K562 (cell line): ENCODE data around the gene NEU1. TPM values are rescaled to one million over a fixed set of nuclear protein-coding genes. Genes with fewer than 3 reads are reported as not detected.

Source experiments
- EGR1 ChIP-seq: fragments of 450-650 bp; conservative IDR thresholded peaks from 2 replicates; pipeline ENCODE4 v1.6.1; 2017; ENCODE audit warnings: mild to moderate bottlenecking
- FOXP1 ChIP-seq: sonication (generic); formaldehyde crosslinking; IDR thresholded peaks from 2 replicates; pipeline ENCODE4 v1.8.0; 2022; ENCODE audit warnings: mild to moderate bottlenecking, missing genetic modification reagents
- HDAC8 ChIP-seq: fragments of 450-650 bp; IDR thresholded peaks from 2 replicates; pipeline ENCODE4 v1.6.1; 2016; ENCODE audit warnings: mild to moderate bottlenecking, missing genetic modification characterization, moderate library complexity, missing compliant biosample characterization
- KHSRP ChIP-seq: fragments of 450-650 bp; IDR thresholded peaks from 2 replicates; pipeline ENCODE4 v1.6.1; 2017
- MAFK ChIP-seq: IDR thresholded peaks from 2 replicates; pipeline ENCODE4 v1.6.1; 2011; ENCODE audit warnings: low read length, improper control_type of control experiment
- MEF2A ChIP-seq: IDR thresholded peaks from 2 replicates; pipeline ENCODE4 v1.6.1; 2011; ENCODE audit warnings: low read depth, mild to moderate bottlenecking, low read length, moderate library complexity; ENCODE audit not compliant: control insufficient read depth
- MIER1 ChIP-seq: fragments of 450-650 bp; IDR thresholded peaks from 2 replicates; pipeline ENCODE4 v1.6.1; 2016; ENCODE audit warnings: antibody characterized with exemption, mild to moderate bottlenecking, low read depth
- NFIC ChIP-seq: fragments of 450-650 bp; IDR thresholded peaks from 2 replicates; pipeline ENCODE4 v1.6.1; 2017; ENCODE audit warnings: mild to moderate bottlenecking, inconsistent platforms
- SLC30A9 ChIP-seq: fragments of 250-450 bp; sonication (Bioruptor Pico); IDR thresholded peaks from 2 replicates; pipeline ENCODE4 v1.8.0; 2022; ENCODE audit warnings: mild to moderate bottlenecking, moderate library complexity
- SMAD3 ChIP-seq: fragments of 450-650 bp; formaldehyde crosslinking; conservative IDR thresholded peaks from 2 replicates; pipeline ENCODE4 v1.4.0; 2020; ENCODE audit warnings: mild to moderate bottlenecking
- SOX6 ChIP-seq: fragments of 450-650 bp; IDR thresholded peaks from 2 replicates; pipeline ENCODE4 v1.6.1; 2014; ENCODE audit warnings: mild to moderate bottlenecking
- TAF9B ChIP-seq: fragments of 450-650 bp; IDR thresholded peaks from 2 replicates; pipeline ENCODE4 v1.6.1; 2018; ENCODE audit warnings: mild to moderate bottlenecking; ENCODE audit not compliant: partially characterized antibody
- TRIM25 ChIP-seq: fragments of 450-650 bp; IDR thresholded peaks from 2 replicates; pipeline ENCODE4 v1.7.0; 2016; ENCODE audit warnings: borderline replicate concordance
- ZNF197 ChIP-seq: fragments of 200-800 bp; sonication (Bioruptor generic); IDR thresholded peaks from 2 replicates; pipeline ENCODE4 v1.6.1; 2016; ENCODE audit warnings: low read depth, missing genetic modification characterization, missing compliant biosample characterization
- ZNF347 ChIP-seq: fragments of 450-650 bp; formaldehyde crosslinking; IDR thresholded peaks from 2 replicates; pipeline ENCODE4 v1.4.0; 2020; ENCODE audit warnings: low read depth, mild to moderate bottlenecking, moderate library complexity
- ZNF384 ChIP-seq: IDR thresholded peaks from 2 replicates; pipeline ENCODE4 v1.6.1; 2012; ENCODE audit warnings: low read depth, low read length, improper control_type of control experiment
- ZNF445 ChIP-seq: fragments of 250-450 bp; sonication (Bioruptor Pico); IDR thresholded peaks from 2 replicates; pipeline ENCODE4 v1.4.0; 2020; ENCODE audit warnings: low read depth, mild to moderate bottlenecking, moderate library complexity
- ZNF511 ChIP-seq: sonication (generic); formaldehyde crosslinking; IDR thresholded peaks from 2 replicates; pipeline ENCODE4 v1.8.0; 2022; ENCODE audit warnings: mild to moderate bottlenecking, missing genetic modification reagents
- ZNF561 ChIP-seq: fragments of 450-650 bp; formaldehyde crosslinking; conservative IDR thresholded peaks from 2 replicates; pipeline ENCODE4 v1.4.0; 2020; ENCODE audit warnings: mild to moderate bottlenecking, moderate library complexity
- polyA plus RNA-seq, 8 experiments: library from polyadenylated mRNA; depleted of rRNA in 4 of 8; stranded (reverse) in 5 of 8; unstranded in 3 of 8; fragments of >200 nt; fragmentation: Nextera tagmentation in 2 of 8; fragmentation: Illumina TruSeq in 1 of 8; extraction: Ambion mirVana in 2 of 8; extraction: Trizol in 1 of 8; gene quantifications; 2 replicates each; pipeline versions ENCODE4 v1.2.1 to v1.2.3, GENCODE V29; 2011 to 2014; ENCODE audit warnings: inconsistent platforms in 1 of 8, missing spikeins in 1 of 8
- total RNA-seq, 7 experiments: library from RNA; depleted of rRNA in 6 of 7; stranded (reverse); fragments of >200 nt in 6 of 7; fragmentation: Illumina TruSeq in 2 of 7; extraction: Trizol in 2 of 7; gene quantifications; 2 replicates each; pipeline versions ENCODE4 v1.2.1 to v1.2.3, GENCODE V29; 2011 to 2021; ENCODE audit warnings: low replicate concordance in 1 of 7
- TF ChIP-seq, protein P1 (sequence below), 3 experiments: fragments of 200-800 bp in 1 of 3; sonication (Bioruptor generic) in 1 of 3; sonication (generic) in 1 of 3; formaldehyde crosslinking in 1 of 3; IDR thresholded peaks; 2 replicates each; pipeline versions ENCODE4 v1.6.1 to v1.8.0; 2016 to 2022; ENCODE audit warnings: mild to moderate bottlenecking in 2 of 3, missing compliant biosample characterization in 2 of 3, missing genetic modification characterization in 2 of 3, missing genetic modification reagents in 1 of 3
- TF ChIP-seq, protein P2 (sequence below): fragments of 250-450 bp; sonication (Bioruptor Pico); IDR thresholded peaks from 2 replicates; pipeline ENCODE4 v1.5.0; 2021
- TF ChIP-seq, protein P3 (sequence below): fragments of 450-650 bp; formaldehyde crosslinking; IDR thresholded peaks from 2 replicates; pipeline ENCODE4 v1.4.0; 2020; ENCODE audit warnings: mild to moderate bottlenecking, moderate library complexity

The NEU1 gene
- total and polyA plus RNA-seq, 9 of the 15 experiments (the other 6 are each of a cell fraction or from before 2014, with no cell fraction given) = 14.8 to 67.8 (median 51.0) TPM

GRCh38 chr6:31837369-31838113 lies 25.1 kb downstream of the NEU1 start (continued):
- TF ChIP-seq, protein P1, sequence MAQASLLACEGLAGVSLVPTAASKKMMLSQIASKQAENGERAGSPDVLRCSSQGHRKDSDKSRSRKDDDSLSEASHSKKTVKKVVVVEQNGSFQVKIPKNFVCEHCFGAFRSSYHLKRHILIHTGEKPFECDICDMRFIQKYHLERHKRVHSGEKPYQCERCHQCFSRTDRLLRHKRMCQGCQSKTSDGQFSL (CRISPR knock-in tag; IDR thresholded peaks at IDR 0.05) = no peak
- TF ChIP-seq, protein P1 (tag; IDR thresholded peaks at IDR 0.05) = 0 out of 4 replicates have a peak, but pooled peaks of 1 of the 2 experiments have one; percentile 53
- TF ChIP-seq ZNF197 (CRISPR knock-in tag) (no peak), KHSRP (0 out of 2 replicates have a peak, but pooled peaks have one; percentile 15), ZNF384 (no peak), MAFK (no peak), FOXP1 (CRISPR knock-in tag) (peak; percentile 20; the same call in 1 of the 2 replicates), SLC30A9 (no peak), ZNF561 (CRISPR knock-in tag) (no peak), TAF9B (no peak), ZNF347 (CRISPR knock-in tag) (no peak), TRIM25 (peak; percentile 8; the same call in 1 of the 2 replicates), MEF2A (no peak), SOX6 (no peak), NFIC (no peak), HDAC8 (tag) (no peak), EGR1 (no peak), SMAD3 (CRISPR knock-in tag) (no peak), ZNF445 (CRISPR knock-in tag) (no peak), MIER1 (no peak), ZNF511 (CRISPR knock-in tag) (0 out of 2 replicates have a peak, but pooled peaks have one; percentile 9)
- TF ChIP-seq, protein P2, sequence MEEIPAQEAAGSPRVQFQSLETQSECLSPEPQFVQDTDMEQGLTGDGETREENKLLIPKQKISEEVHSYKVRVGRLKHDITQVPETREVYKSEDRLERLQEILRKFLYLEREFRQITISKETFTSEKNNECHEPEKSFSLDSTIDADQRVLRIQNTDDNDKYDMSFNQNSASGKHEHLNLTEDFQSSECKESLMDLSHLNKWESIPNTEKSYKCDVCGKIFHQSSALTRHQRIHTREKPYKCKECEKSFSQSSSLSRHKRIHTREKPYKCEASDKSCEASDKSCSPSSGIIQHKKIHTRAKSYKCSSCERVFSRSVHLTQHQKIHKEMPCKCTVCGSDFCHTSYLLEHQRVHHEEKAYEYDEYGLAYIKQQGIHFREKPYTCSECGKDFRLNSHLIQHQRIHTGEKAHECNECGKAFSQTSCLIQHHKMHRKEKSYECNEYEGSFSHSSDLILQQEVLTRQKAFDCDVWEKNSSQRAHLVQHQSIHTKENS (CRISPR knock-in tag) = no peak
- TF ChIP-seq, protein P3, sequence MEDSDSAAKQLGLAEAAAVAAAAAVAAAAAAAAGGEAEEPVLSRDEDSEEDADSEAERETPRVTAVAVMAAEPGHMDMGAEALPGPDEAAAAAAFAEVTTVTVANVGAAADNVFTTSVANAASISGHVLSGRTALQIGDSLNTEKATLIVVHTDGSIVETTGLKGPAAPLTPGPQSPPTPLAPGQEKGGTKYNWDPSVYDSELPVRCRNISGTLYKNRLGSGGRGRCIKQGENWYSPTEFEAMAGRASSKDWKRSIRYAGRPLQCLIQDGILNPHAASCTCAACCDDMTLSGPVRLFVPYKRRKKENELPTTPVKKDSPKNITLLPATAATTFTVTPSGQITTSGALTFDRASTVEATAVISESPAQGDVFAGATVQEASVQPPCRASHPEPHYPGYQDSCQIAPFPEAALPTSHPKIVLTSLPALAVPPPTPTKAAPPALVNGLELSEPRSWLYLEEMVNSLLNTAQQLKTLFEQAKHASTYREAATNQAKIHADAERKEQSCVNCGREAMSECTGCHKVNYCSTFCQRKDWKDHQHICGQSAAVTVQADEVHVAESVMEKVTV = no peak
